Measurements from ENCODE around the gene TEX22. TPM values are rescaled to one million over a fixed set of nuclear protein-coding genes. Genes with fewer than 3 reads are reported as not detected.
A peak's percentile ranks its signal among the peaks of the same experiment; 100 is the strongest.
"Not testable (repeated sequence)": the region's sequence is repeated elsewhere in the genome, so short reads cannot be mapped to it uniquely, and the experiment has no call there.

TEX22 gene
- total RNA-seq: 0.41 TPM

- no peak for FAIRE-seq
- DNase-seq (ENCODE audit: low spot score in 2 of 2): peak; percentile 96 to 97
Measured at GRCh38 chr14:105398044-105398725, at the start of gene TEX22. Gene TEX22 (plus strand): TSS chr14:105398538. CDS start chr14:105399341, 803 bp downstream.

DNA sequence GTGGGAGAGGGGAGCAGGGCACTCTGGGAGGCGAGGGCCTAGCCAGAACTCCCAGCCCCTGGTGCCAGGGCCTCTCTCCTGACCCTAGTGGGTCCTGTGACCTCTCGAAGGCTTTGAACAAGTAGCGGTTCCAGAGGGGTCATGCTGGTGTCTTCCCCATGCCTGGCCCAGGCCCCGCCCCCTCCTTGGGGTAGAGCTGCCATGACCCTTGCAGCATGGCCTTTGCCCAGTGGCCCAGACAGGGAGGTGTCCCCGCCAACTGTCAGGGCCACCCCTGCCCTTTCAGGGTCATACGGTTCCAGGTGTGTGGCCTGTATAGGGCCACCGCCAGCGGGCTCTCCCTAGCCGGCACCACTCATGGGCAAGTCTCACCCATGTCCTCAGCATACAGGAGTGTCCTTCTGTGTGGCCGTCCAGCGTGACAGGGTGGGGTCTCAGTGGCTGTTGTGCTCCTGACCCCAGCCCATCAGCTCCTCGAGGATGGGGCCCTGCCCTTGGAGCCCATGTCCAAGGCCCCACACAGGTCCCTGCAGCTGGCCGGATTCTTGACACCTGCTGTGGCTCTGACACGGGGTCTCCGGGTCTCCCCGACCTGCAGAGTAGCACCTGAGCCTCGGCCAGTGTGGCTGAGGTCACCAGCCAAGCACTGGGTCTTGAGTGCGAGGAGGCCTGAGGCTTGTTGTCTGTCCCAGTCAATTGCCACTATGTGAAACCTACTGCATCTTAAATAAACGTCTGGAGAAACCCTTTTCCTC is 49.2 kb upstream of the TEX22 start:
- FAIRE-seq: no peak

DNA sequence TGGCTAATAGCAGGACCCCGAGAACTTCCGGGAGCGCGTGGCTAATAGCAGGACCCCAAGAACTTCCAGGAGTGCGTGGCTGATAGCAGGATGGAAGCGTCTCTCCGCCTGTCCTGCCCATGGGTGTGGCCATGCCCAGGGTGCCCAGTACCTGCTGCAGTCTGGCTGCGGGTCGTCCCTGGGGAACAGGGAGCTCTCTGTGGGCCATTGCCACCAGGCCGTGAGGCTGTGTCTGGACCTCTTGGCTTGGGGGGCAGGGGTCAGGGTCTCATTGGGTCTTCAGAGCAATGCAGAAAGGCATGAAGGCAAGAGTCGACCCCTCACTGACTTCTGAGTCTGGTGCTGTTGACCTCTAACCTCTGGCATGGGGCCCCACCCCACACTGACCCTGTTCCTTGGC is 48.3 kb upstream of the TEX22 start:
- no peak for DNase-seq (ENCODE audit: low spot score in 2 of 2)
- FAIRE-seq: no peak

More for the DNA sequence above, 49.2 kb upstream of the TEX22 start:
- no peak for DNase-seq (ENCODE audit: low spot score in 2 of 2)

DNA sequence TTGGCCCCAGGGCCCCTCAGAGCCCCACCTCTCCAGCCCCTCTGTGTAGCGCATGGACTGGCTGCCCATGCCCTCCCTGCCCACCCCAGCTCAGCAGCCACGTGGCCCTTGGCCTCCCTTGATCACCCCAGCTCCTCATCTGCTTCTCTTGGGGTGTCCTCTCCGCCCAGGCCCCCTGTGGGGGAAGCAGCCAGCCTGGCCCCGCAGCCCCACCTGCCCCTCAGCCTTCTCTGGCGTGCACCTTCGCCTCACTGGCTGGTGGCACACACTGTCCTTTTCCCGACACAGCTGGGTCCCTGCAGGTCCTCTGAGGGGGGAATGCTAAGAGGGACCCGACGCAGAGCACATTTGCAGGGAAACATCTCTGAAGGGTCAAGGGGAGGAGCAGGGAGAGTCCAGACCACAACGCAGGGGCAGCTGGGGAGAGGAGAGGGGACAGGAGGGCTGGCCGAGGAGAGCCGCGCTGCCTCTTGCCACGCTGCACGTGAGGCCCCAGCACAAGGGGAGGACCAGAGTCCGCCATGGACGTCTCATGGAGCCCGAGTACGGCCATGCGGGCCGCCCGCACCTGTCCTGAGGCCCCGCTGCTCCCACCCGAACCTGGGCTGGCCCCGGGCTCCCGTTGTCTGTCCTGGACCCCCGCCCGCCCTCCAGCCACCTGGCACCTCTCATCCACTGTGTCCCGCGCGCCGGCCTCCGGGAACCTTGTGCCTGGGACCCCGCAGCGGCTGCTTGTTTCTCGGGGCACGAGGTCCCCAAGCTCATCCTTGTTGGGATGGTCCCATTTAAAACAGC is 47.7 kb upstream of the TEX22 start:
- DNase-seq (ENCODE audit: low spot score in 2 of 2): no peak
- FAIRE-seq: no peak

- DNase-seq (ENCODE audit: low spot score in 2 of 2) (no peak), FAIRE-seq (no peak)
Measured at GRCh38 chr14:105351410-105351809, 46.9 kb upstream of the TEX22 start.

GRCh38 chr14:105351920-105352851 is 46.2 kb upstream of the TEX22 start:
- no peak for FAIRE-seq
- peak; percentile 88 to 94 for DNase-seq (ENCODE audit: low spot score in 2 of 2)

- FAIRE-seq (no peak), DNase-seq (ENCODE audit: low spot score in 2 of 2) (no peak)
Measured at GRCh38 chr14:105353136-105353535, 45.2 kb upstream of the TEX22 start.

GRCh38 chr14:105354541-105354940 is 43.8 kb upstream of the TEX22 start:
- no peak for DNase-seq (ENCODE audit: low spot score in 2 of 2)
- FAIRE-seq: no peak

DNA sequence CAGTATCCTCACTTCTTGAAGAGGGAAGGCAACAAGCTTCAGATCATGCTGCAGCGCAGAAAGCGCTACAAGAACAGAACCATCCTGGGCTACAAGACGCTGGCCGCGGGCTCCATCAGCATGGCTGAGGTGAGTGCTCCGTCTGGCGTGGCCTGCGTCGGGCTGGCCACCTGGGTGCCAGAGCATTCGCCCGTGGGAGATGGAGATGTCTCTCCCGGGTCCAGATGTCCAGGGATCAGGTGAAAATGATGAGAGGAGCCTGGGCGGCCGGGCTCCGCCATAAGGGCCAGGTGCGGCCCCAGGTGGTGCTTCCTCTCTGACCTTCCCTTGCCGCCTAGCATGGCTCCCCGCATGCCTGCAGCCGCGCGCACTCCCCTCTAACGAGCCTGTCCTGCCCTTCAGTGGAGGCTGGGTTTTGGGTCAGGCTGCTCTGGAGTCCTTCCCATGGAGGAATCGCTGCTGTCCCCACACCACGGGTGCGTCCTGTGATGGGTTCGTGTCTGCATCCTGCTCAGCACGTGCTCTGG is 43.2 kb upstream of the TEX22 start:
- no peak for FAIRE-seq
- DNase-seq (ENCODE audit: low spot score in 2 of 2): no peak

GRCh38 chr14:105355850-105356604 is 42.3 kb upstream of the TEX22 start:
- DNase-seq (ENCODE audit: low spot score in 2 of 2): no peak
- no peak for FAIRE-seq

GRCh38 chr14:105356927-105357326 is 41.4 kb upstream of the TEX22 start:
- DNase-seq (ENCODE audit: low spot score in 2 of 2): no peak
- FAIRE-seq: no peak

- no peak for FAIRE-seq
- no peak for DNase-seq (ENCODE audit: low spot score in 2 of 2)
Measured at GRCh38 chr14:105357626-105358025, 40.7 kb upstream of the TEX22 start.

DNA sequence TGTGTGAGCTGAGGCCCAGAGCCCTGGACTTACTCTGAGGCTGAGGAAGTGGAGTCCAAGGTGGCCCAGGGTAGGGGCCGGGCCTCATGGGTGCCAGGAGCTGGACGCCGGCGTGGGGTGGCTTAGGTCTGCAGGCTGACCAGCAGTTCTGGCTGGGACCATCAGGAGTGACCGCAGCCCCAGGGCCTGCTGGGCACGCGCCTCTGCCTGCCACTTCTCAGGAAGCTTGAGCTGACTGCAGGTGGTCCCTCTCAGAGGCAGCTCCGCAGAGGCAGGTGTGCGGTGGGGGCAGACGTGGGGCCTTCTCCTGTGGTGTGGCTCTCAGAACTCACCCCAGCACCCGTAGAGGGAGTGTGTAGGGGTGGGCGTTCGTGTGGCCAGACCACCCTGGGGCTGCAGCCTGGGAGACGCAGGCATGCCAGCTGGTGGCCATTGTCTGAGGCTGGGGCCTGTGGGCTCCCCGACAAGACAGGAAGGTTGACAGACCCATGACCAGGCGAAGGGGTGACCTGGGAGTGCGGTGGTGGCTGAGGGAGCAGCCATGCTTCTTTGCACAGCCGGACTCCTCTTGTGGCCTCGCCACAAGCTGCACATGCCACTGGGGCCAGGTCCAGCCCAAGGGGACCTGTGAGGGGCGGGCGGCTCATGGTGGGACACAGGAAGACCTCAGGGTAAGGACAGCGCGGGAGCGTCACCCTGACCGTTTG is 40.0 kb upstream of the TEX22 start:
- no peak for DNase-seq (ENCODE audit: low spot score in 2 of 2)
- no peak for FAIRE-seq

DNA sequence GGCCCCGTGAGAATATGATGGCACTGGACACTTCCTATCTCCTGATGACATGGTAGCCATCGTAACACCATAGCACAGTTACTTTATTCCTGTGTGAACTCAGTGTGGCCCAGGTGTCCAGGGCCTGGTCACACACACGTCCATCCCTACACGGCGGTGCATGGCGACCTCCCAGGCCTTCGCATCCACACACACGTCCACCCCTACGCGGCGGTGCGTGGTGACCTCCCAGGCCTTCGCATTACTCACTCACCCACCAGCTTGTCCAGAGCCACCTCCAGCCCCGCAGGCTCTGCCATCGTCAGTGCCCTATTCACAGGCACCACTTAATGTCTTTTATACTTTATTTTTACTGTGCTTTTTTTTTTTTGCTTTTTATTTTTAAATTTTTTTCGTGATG is 39.4 kb upstream of the TEX22 start:
- no peak for DNase-seq (ENCODE audit: low spot score in 2 of 2)
- no peak for FAIRE-seq

DNA sequence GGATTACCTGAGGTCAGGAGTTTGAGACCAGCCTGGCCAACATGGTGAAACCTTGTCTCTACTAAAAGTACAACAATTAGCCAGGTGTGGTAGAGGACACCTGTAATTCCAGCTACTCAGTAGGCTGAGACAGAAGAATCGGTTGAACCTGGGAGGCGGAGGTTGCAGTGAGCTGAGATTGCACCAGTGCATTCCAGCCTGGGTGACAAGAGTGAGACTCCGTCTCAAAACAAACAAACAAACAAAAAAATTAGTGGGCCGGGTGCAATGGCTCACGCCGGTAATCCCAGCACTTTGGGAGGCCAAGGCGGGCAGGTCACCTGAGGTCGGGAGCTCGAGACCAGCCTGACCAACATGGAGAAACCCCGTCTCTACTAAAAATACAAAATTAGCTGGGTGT is 36.9 kb upstream of the TEX22 start:
- DNase-seq (ENCODE audit: low spot score in 2 of 2); FAIRE-seq: not testable (repeated sequence)

DNA sequence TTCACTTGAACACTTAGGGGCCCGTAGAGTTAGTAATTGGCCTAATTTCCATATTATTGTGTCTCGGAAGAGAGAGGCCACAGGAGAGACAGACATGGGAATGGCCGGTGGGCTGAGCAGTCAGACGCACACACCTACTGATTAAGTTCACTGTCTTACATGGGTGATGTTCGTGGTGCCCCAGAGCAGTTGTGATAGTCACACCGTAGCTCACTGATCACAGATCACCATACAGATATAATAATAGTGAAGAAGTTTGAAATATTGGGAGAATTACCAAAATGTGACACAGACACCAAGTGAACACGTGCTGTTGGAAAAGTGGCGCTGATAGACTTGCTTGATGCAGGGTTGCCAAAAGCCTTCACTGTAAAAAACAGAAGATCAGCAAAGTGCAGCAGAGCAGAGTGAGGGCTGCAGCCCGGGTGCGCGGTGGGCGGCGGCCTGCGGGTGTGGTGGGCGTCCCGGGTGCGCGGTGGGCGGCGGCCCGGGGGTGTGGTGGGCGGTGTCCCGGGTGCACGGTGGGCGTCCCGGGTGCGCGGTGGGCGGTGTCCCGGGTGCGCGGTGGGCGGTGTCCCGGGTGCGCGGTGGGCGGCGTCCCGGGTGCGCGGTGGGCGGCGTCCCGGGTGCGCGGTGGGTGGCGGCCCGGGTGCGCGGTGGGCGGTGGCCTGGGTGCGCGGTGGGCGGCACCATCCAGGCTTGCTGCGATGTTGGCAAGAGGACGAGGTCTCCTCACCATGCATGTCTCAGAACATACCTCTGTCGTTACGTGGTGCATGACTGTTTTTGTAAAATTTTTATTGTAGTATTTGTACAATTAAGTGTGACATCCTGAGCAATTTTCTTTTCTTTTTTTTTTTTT is 34.3 kb upstream of the TEX22 start:
- DNase-seq (ENCODE audit: low spot score in 2 of 2) (peak in 1 of 2 donors; percentile 49), FAIRE-seq (no peak)

DNA sequence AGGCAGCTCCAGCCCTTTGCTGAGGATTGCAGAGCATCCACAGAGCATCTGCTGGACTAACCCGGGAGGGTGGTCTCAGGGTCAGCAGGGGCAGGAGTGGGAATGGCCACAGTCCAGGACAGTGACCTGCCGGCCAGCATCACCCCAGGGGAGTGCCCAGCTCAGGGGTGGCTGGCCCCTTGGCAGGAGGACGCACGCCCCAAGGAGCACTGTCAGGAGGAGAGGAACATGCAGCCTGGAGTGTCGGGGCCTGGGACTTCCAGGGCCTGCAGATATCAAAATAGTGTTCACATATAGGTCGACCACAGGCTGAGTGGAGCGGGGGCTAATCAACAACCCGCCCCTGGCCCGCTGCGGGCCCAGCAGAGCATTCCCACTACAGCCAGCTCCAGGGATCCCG is 33.2 kb upstream of the TEX22 start:
- FAIRE-seq: no peak

GRCh38 chr14:105365681-105366080 is 32.7 kb upstream of the TEX22 start:
- FAIRE-seq: no peak
- no peak for DNase-seq (ENCODE audit: low spot score in 2 of 2)

More for the DNA sequence above, 33.2 kb upstream of the TEX22 start:
- no peak for DNase-seq (ENCODE audit: low spot score in 2 of 2)

Data from frontal cortex (tissue), 4 donors.